ENCODE measurements around the gene PCSK6. TPM values are rescaled to one million over a fixed set of nuclear protein-coding genes. Genes with fewer than 3 reads are reported as not detected.

PCSK6 gene
- total RNA-seq, 1 donor from 2014 or later, result 1.8 TPM

DNA sequence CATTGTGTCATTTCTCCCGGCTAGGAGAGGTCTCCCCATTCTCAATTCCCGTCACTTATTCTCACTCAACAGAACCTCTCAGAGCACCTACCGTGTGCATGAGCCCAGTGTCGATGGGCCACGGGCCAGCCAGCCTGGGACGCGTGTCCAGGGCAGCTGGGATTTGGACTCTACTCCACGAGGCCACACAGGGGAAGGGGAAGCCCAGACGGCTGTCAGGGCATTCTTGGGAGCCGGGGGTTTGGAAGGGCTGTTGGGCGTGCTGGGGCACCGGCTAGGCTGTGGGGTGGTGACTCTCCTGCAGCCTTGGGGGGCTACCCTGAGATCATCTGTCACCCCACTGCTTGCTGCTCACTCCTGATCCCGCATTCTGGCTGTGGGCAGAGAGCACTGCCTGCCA lies 41.7 kb upstream of the PCSK6 start:
- Mint-ChIP-seq H3K4me3 (ENCODE audit: low read depth) (no peak overlapping the region), H3K36me3 (ENCODE audit: insufficient read depth) (no peaks in the 10 kb centered on the region), H3K9me3 (ENCODE audit: low read depth) (no peaks in the 10 kb centered on the region), H3K4me1 (ENCODE audit: low read depth) (peaks cover 21% of the 10 kb centered on the region), H3K27ac (no peak overlapping the region), H3K27me3 (peaks cover 15% of the 10 kb centered on the region)
- TF ChIP-seq, protein P1, sequence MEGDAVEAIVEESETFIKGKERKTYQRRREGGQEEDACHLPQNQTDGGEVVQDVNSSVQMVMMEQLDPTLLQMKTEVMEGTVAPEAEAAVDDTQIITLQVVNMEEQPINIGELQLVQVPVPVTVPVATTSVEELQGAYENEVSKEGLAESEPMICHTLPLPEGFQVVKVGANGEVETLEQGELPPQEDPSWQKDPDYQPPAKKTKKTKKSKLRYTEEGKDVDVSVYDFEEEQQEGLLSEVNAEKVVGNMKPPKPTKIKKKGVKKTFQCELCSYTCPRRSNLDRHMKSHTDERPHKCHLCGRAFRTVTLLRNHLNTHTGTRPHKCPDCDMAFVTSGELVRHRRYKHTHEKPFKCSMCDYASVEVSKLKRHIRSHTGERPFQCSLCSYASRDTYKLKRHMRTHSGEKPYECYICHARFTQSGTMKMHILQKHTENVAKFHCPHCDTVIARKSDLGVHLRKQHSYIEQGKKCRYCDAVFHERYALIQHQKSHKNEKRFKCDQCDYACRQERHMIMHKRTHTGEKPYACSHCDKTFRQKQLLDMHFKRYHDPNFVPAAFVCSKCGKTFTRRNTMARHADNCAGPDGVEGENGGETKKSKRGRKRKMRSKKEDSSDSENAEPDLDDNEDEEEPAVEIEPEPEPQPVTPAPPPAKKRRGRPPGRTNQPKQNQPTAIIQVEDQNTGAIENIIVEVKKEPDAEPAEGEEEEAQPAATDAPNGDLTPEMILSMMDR (IDR thresholded peaks at IDR 0.05; ENCODE audit: unreplicated experiment), result no peak
- no peak for DNase-seq (ENCODE audit: low spot score, unreplicated experiment)

DNA sequence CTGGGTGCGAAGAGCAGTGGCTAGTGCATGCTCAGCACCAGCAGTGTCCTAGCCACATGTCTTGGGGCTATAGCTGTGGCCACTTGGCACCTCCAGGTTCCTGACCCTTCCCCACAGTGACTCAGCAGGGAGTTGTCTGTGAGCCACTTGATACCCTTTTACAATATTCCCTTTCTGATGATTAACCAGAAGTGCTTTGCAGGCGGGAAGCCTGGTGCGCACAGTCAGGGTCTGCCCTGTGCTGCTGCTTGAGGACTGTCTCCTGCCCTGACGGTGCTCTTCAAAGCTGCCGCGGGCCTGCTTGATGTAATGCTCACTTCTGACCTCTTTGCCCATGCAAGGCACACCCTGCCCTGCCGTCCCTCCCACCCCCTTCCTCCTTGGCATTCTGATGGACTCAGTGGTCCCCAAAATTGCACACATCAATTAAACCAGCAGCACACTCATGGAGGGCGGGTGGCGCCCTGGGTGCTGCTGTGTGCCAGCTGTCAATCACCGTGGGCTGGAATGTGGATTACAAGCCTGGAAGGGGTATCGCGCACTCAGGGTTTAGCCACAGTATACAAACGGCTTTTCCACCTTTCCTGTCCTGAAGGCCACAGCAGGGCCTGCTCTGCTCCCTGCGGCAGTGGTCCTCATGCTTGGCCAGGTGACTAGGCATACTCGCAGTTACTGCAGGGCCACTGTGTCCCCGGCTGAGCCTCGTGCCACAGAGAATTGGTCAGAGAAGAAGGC lies 40.9 kb upstream of the PCSK6 start:
- H3K4me3 Mint-ChIP-seq (ENCODE audit: low read depth), result no peak overlapping the region
- H3K4me1 Mint-ChIP-seq (ENCODE audit: low read depth), result peaks cover 21% of the 10 kb centered on the region
- DNase-seq (ENCODE audit: low spot score, unreplicated experiment), result no peak

DNA sequence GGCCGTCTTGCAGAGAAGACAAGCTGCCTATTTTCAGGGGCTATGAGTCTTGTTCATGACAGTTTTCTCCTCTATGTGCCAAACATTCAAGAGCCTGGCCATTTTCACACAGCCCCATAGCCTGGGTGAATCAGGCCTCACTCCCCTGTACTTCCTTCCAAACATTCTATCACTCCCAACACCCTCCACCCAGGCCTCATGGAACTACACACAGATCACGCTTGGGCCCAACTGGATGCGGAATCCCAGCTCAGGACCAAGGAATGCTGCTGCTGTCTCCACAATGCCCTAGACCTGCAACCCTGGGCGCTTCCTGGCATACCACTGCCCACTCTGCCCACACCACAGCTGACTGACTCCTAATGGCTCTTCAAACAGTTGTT lies 39.4 kb upstream of the PCSK6 start:
- H3K36me3 Mint-ChIP-seq (ENCODE audit: insufficient read depth), result no peaks in the 10 kb centered on the region
- no peaks in the 10 kb centered on the region for H3K9me3 Mint-ChIP-seq (ENCODE audit: low read depth)
- DNase-seq (ENCODE audit: low spot score, unreplicated experiment), result no peak
- TF ChIP-seq, protein P1 (IDR thresholded peaks at IDR 0.05; ENCODE audit: unreplicated experiment), result no peak
- peaks cover 14% of the 10 kb centered on the region for H3K4me1 Mint-ChIP-seq (ENCODE audit: low read depth)
- H3K27ac Mint-ChIP-seq, result no peak overlapping the region
- H3K4me3 Mint-ChIP-seq (ENCODE audit: low read depth), result no peak overlapping the region
- peaks cover 7% of the 10 kb centered on the region for H3K27me3 Mint-ChIP-seq

More for the DNA sequence above, 40.9 kb upstream of the PCSK6 start:
- TF ChIP-seq, protein P1 (IDR thresholded peaks at IDR 0.05; ENCODE audit: unreplicated experiment), result no peak
- Mint-ChIP-seq H3K9me3 (ENCODE audit: low read depth) (no peaks in the 10 kb centered on the region), H3K27ac (no peak overlapping the region), H3K27me3 (peaks cover 13% of the 10 kb centered on the region), H3K36me3 (ENCODE audit: insufficient read depth) (no peaks in the 10 kb centered on the region)

DNA sequence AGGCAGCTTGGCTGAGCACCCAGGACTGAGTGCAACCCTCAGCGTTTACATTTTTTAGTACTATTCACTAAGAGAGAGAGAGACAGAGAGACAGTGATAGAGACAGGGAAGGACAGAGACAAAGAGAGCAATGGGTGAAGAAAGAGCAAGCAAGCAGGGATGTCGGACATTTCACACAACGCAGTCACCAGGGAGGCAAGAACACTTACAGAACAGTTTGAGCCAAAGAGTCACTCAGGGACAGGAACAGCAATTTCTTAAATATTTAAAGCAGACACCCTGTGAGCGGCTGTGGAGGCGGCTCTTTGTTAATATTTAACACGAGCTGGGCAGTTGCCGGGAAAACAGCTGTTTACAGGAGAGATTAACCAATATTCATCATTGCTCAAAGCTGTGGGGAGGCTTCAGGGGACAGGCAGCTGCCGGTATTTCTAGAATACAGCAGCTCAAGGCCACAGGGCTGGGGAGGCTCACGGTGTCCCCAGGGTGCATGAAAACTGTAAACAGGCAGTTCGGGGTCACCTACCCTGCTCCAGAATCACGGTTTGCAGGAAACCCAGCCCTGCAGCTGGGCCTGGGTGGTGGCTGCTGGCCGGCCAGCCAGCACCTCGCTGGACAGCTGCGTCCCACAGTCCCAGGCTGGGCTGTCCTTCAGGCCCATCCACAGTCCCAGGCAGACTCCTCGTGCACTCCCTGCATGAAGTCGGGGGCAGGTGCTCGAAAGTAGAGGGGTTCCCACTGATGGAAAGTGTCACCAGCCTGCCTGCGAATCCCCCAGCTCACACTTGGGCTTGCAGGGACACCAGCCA lies 38.8 kb upstream of the PCSK6 start:
- H3K4me1 Mint-ChIP-seq (ENCODE audit: low read depth), result peaks cover 14% of the 10 kb centered on the region
- no peak for DNase-seq (ENCODE audit: low spot score, unreplicated experiment)
- no peaks in the 10 kb centered on the region for H3K36me3 Mint-ChIP-seq (ENCODE audit: insufficient read depth)
- peaks cover 9% of the 10 kb centered on the region for H3K27me3 Mint-ChIP-seq
- peak overlapping the region; percentile 26 for H3K27ac Mint-ChIP-seq
- H3K4me3 Mint-ChIP-seq (ENCODE audit: low read depth), result peak overlapping the region; percentile 20
- TF ChIP-seq, protein P1 (IDR thresholded peaks at IDR 0.05; ENCODE audit: unreplicated experiment), result no peak
- no peaks in the 10 kb centered on the region for H3K9me3 Mint-ChIP-seq (ENCODE audit: low read depth)

DNA sequence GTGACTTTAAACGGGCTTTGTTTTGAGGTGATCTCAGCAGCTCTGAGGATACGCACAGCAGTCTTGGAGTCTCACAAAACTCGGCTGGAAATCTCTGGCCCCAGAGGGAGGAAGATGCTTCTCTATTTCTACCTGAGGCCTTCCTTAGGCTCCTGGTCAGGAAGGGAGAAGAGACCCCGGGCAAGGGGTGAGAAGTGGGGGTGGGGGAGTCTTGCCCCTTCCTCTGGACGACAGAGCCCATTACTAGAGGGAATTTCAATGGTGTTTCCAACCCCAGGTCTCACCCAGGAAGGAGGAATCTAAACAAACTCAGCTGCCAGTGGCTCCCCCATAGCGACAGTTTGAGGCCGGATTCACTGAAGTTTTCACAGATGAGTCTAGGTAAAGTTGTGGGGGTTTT lies 37.4 kb upstream of the PCSK6 start:
- no peaks in the 10 kb centered on the region for H3K36me3 Mint-ChIP-seq (ENCODE audit: insufficient read depth)
- TF ChIP-seq, protein P1 (IDR thresholded peaks at IDR 0.05; ENCODE audit: unreplicated experiment), result no peak
- H3K27ac Mint-ChIP-seq, result no peak overlapping the region
- peaks cover 14% of the 10 kb centered on the region for H3K4me1 Mint-ChIP-seq (ENCODE audit: low read depth)
- no peak overlapping the region for H3K4me3 Mint-ChIP-seq (ENCODE audit: low read depth)
- no peaks in the 10 kb centered on the region for H3K9me3 Mint-ChIP-seq (ENCODE audit: low read depth)
- H3K27me3 Mint-ChIP-seq, result peaks cover 5% of the 10 kb centered on the region
- no peak for DNase-seq (ENCODE audit: low spot score, unreplicated experiment)

Measured in progenitor cell of endocrine pancreas (in vitro differentiated cells).